Measurements from ENCODE around the gene TTC17. TPM values are rescaled to one million over a fixed set of nuclear protein-coding genes. Genes with fewer than 3 reads are reported as not detected.

The TTC17 gene
- total and polyA plus RNA-seq, 9 donors = 47.0 to 119 (median 83.0) TPM

GRCh38 chr11:43366677-43367076 is 8.0 kb downstream of the TTC17 start:
- H3K27ac ChIP-seq = no peak overlapping the region
- whole genome bisulfite sequencing, 3 donors = 60 to 63% (median 62%) methylated on average over 5 of the region's 5 CpGs
- H3K27me3 ChIP-seq = no peaks in the 10 kb centered on the region
- no peaks in the 10 kb centered on the region for H3K9me3 ChIP-seq
- TF ChIP-seq POLR2A (IDR thresholded peaks at IDR 0.05) (no peak), CTCF (IDR thresholded peaks at IDR 0.05) (no peak), EP300 (IDR thresholded peaks at IDR 0.05) (no peak)
- no peaks in the 10 kb centered on the region for H3K36me3 ChIP-seq
- no peak for DNase-seq
- no peak overlapping the region for H3K4me3 ChIP-seq
- intact Hi-C loops (cut with DNase I) = no loop called here
- H3K4me1 ChIP-seq (ENCODE audit: insufficient read depth) = peaks cover 3% of the 10 kb centered on the region

DNA sequence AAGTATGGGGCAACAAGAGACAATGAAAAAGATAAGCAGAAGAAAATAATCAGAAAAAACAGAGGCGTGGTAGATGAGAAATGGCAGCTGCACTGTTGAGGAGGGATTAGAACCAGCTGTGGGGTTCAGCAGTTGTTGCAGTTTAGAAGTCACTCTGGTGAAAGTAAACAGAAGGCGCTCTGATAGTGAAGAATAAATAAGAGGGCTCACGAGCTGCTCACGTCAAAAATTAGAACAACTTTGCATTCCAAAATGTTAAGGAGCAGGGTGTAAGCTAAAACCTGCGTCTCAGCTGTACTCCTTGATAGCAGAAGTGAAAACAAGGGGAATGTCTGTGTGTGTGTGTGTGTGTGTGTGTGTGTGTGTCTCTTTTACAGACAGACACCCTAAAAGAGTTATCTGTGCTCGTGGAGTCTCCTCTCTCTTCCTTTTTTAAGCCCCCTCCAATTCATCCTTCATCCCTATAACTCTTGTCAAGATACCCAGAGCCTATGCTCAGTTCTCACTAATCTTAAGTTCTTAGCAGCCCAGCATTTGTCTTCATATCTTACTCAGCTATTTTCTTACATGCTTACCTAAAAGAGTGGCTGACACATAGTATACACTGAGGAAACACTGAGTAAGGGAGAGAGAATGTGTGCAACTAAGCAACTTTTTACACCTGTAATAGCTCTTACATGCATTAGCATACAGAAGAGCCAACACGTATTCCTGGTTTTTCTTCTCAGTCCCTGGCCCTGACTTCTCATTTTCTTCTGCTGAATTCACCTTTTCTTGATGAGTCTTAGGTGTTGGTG is 8.9 kb downstream of the TTC17 start:
- Histone ChIP-seq H3K27ac (no peak overlapping the region), H3K27me3 (no peaks in the 10 kb centered on the region), H3K36me3 (no peaks in the 10 kb centered on the region), H3K4me1 (ENCODE audit: insufficient read depth) (peaks cover 3% of the 10 kb centered on the region), H3K4me3 (no peak overlapping the region), H3K9me3 (no peaks in the 10 kb centered on the region)
- WGBS, 3 donors = 21 to 39% (median 21%) methylated on average over 7 of the region's 7 CpGs
- DNase-seq = no peak
- intact Hi-C loops (cut with DNase I) = no loop called here
- TF ChIP-seq POLR2A (IDR thresholded peaks at IDR 0.05) (no peak), CTCF (IDR thresholded peaks at IDR 0.05) (no peak), EP300 (IDR thresholded peaks at IDR 0.05) (no peak)

- no peak for TF ChIP-seq POLR2A (IDR thresholded peaks at IDR 0.05)
- TF ChIP-seq EP300 (IDR thresholded peaks at IDR 0.05) = no peak
- TF ChIP-seq CTCF (IDR thresholded peaks at IDR 0.05) = no peak
- H3K4me1 ChIP-seq (ENCODE audit: insufficient read depth) = no peaks in the 10 kb centered on the region
- no peaks in the 10 kb centered on the region for H3K36me3 ChIP-seq
- no peaks in the 10 kb centered on the region for H3K27me3 ChIP-seq
- H3K4me3 ChIP-seq = no peak overlapping the region
- intact Hi-C loops (cut with DNase I) = no loop called here
- 86 to 91% (median 87%) methylated on average over 2 of the region's 2 CpGs for WGBS, 3 donors
- H3K9me3 ChIP-seq = no peaks in the 10 kb centered on the region
- H3K27ac ChIP-seq = no peak overlapping the region
- no peak for DNase-seq
Observed at GRCh38 chr11:43376065-43376464, 17.3 kb downstream of the TTC17 start.

- Histone ChIP-seq H3K4me3 (no peak overlapping the region), H3K27ac (no peak overlapping the region), H3K9me3 (no peaks in the 10 kb centered on the region), H3K4me1 (ENCODE audit: insufficient read depth) (no peaks in the 10 kb centered on the region), H3K36me3 (no peaks in the 10 kb centered on the region), H3K27me3 (no peaks in the 10 kb centered on the region)
- 69 to 74% (median 74%) methylated on average over 2 of the region's 2 CpGs for WGBS, 3 donors
- no peak for TF ChIP-seq CTCF (IDR thresholded peaks at IDR 0.05)
- TF ChIP-seq EP300 (IDR thresholded peaks at IDR 0.05) = no peak
- TF ChIP-seq POLR2A (IDR thresholded peaks at IDR 0.05) = no peak
- no peak for DNase-seq
- intact Hi-C loops (cut with DNase I) = no loop called here
Observed at GRCh38 chr11:43376594-43376993, 17.9 kb downstream of the TTC17 start.

Measured in ovary (tissue), 9 donors.